SK-N-SH (cell line): ENCODE results near the gene FHIP1B. TPM values are rescaled to one million over a fixed set of nuclear protein-coding genes. Genes with fewer than 3 reads are reported as not detected.

Source experiments
- CTCF ChIA-PET: fragments of 300-600, 350-600 bp; formaldehyde crosslinking; extraction: SDS; loops from one replicate; lab custom pipeline; 2021; lab: Yijun Ruan, JAX
- POLR2A ChIA-PET: fragments of 350-600 bp; sonication (Branson Sonifier 250); formaldehyde crosslinking; extraction: SDS; loops from one replicate; lab custom pipeline; 2020; ENCODE audit warnings: antibody characterized with exemption, inconsistent platforms; lab: Yijun Ruan, JAX
- DNase-seq: peaks from one replicate; pipeline ENCODE4 v3.0.0; 2012
- H2AFZ ChIP-seq: fragments of 200-600 bp; sonication (generic); 2 replicates; pipeline ENCODE4 v1.8.1; 2016; ENCODE audit warnings: antibody characterized with exemption, mild to moderate bottlenecking, low read depth
- H3F3A ChIP-seq: fragments of 200-600 bp; sonication (generic); replicated peaks from 2 replicates; pipeline ENCODE3; 2016; ENCODE audit warnings: antibody characterized with exemption, mild to moderate bottlenecking; ENCODE audit not compliant: insufficient read depth
- H3K27ac ChIP-seq, 2 experiments: fragments of 200-500 bp in 1 of 2; fragments of 200-600 bp in 1 of 2; sonication (Bioruptor generic) in 1 of 2; sonication (generic), shearing (Covaris generic) in 1 of 2; 2 replicates each; pipeline versions ENCODE4 v1.5.1 to v1.6.1; 2014 to 2016; ENCODE audit warnings: low read depth in 2 of 2, inconsistent platforms in 1 of 2, low read length in 1 of 2, mild to moderate bottlenecking in 1 of 2, mixed read lengths in 1 of 2
- H3K27me3 ChIP-seq: fragments of 200-600 bp; sonication (generic), shearing (Covaris generic); 2 replicates; pipeline ENCODE4 v1.6.1; 2016; ENCODE audit warnings: mixed run types; ENCODE audit not compliant: insufficient read depth
- H3K36me3 ChIP-seq, 2 experiments: fragments of 200-500 bp in 1 of 2; fragments of 200-600 bp in 1 of 2; sonication (Bioruptor generic) in 1 of 2; sonication (generic) in 1 of 2; replicated peaks in 1 of 2; 2 replicates each; pipeline versions ENCODE3 to v1.5.1; 2014 to 2016; ENCODE audit warnings: low read length in 1 of 2, mild to moderate bottlenecking in 1 of 2; ENCODE audit not compliant: insufficient read depth in 2 of 2, control insufficient read depth in 1 of 2
- H3K4me1 ChIP-seq, 2 experiments: fragments of 200-500 bp in 1 of 2; fragments of 200-600 bp in 1 of 2; sonication (Bioruptor generic) in 1 of 2; sonication (generic), shearing (Covaris generic) in 1 of 2; 2 replicates each; pipeline versions ENCODE4 v1.5.1 to v1.6.1; 2014 to 2016; ENCODE audit warnings: low read depth in 1 of 2, low read length in 1 of 2, mixed run types in 1 of 2; ENCODE audit not compliant: insufficient read depth in 2 of 2, control insufficient read depth in 1 of 2
- H3K4me2 ChIP-seq: fragments of 200-600 bp; sonication (generic), shearing (Covaris generic); 2 replicates; pipeline ENCODE4 v1.6.1; 2017; ENCODE audit warnings: mixed run types
- H3K4me3 ChIP-seq, 2 experiments: fragments of 200-500 bp in 1 of 2; fragments of 200-600 bp in 1 of 2; sonication (Bioruptor generic) in 1 of 2; sonication (generic), shearing (Covaris generic) in 1 of 2; 2 replicates each; pipeline versions ENCODE4 v1.5.1 to v1.8.1; 2014 to 2016; ENCODE audit warnings: low read depth in 2 of 2, inconsistent platforms in 1 of 2, low read length in 1 of 2, mild to moderate bottlenecking in 1 of 2, mixed read lengths in 1 of 2, moderate library complexity in 1 of 2
- H3K79me2 ChIP-seq: fragments of 200-600 bp; sonication (generic); 2 replicates; pipeline ENCODE4 v1.8.1; 2017; ENCODE audit warnings: mild to moderate bottlenecking; ENCODE audit not compliant: insufficient read depth
- H3K9ac ChIP-seq: fragments of 200-600 bp; sonication (generic); 2 replicates; pipeline ENCODE4 v1.6.1; 2017; ENCODE audit warnings: mixed run types
- H3K9me2 ChIP-seq: fragments of 200-600 bp; sonication (generic); 2 replicates; pipeline ENCODE4 v1.6.1; 2017; ENCODE audit warnings: mixed run types
- H3K9me3 ChIP-seq: fragments of 200-600 bp; sonication (generic); 2 replicates; pipeline ENCODE4 v1.6.1; 2017; ENCODE audit warnings: mixed run types, mild to moderate bottlenecking, moderate library complexity
- H4K20me1 ChIP-seq: fragments of 200-600 bp; sonication (generic); 2 replicates; pipeline ENCODE4 v1.6.1; 2017; ENCODE audit warnings: mild to moderate bottlenecking, mixed run types; ENCODE audit not compliant: insufficient read depth
- ELF1 ChIP-seq: IDR thresholded peaks from 2 replicates; pipeline ENCODE4 v1.4.0; 2012
- EP300 ChIP-seq, 2 experiments: IDR thresholded peaks; 2 replicates each; pipeline versions ENCODE4 v1.4.0 to v1.6.1; 2012; ENCODE audit warnings: borderline replicate concordance in 1 of 2, low read depth in 1 of 2, low read length in 1 of 2
- EZH2phosphoT487 ChIP-seq: fragments of 200-600 bp; sonication (generic); IDR thresholded peaks from 2 replicates; pipeline ENCODE4 v1.6.1; 2017; ENCODE audit warnings: low read depth, mixed run types, mild to moderate bottlenecking, antibody characterized with exemption, moderate library complexity, borderline replicate concordance
- FOSL2 ChIP-seq: IDR thresholded peaks from 2 replicates; pipeline ENCODE4 v1.4.0; 2012; ENCODE audit warnings: low read depth, mild to moderate bottlenecking, moderate library complexity, borderline replicate concordance
- FOXJ3 ChIP-seq: sonication (generic); formaldehyde crosslinking; IDR thresholded peaks from 2 replicates; pipeline ENCODE4 v1.5.1; 2020; ENCODE audit warnings: mild to moderate bottlenecking, missing genetic modification reagents
- FOXM1 ChIP-seq: IDR thresholded peaks from 2 replicates; pipeline ENCODE4 v1.4.0; 2012; ENCODE audit warnings: low read depth, mild to moderate bottlenecking
- GABPA ChIP-seq: IDR thresholded peaks from 2 replicates; pipeline ENCODE4 v1.4.0; 2012; ENCODE audit warnings: low read depth, mild to moderate bottlenecking
- JUND ChIP-seq: IDR thresholded peaks from 2 replicates; pipeline ENCODE4 v1.4.0; 2012
- MAX ChIP-seq: IDR thresholded peaks from 2 replicates; pipeline ENCODE4 v1.4.0; 2012; ENCODE audit warnings: low read depth
- MXI1 ChIP-seq: IDR thresholded peaks from 2 replicates; pipeline ENCODE4 v1.6.1; 2012; ENCODE audit warnings: mild to moderate bottlenecking, low read depth, low read length, improper control_type of control experiment
- NRF1 ChIP-seq: IDR thresholded peaks from 2 replicates; pipeline ENCODE4 v1.6.1; 2012; ENCODE audit warnings: low read depth, mild to moderate bottlenecking, low read length
- POLR2AphosphoS5 ChIP-seq: IDR thresholded peaks from 2 replicates; pipeline ENCODE4 v1.6.1; 2012; ENCODE audit warnings: low read depth, low read length
- RAD21 ChIP-seq: IDR thresholded peaks from 2 replicates; pipeline ENCODE4 v1.6.1; 2012; ENCODE audit warnings: mild to moderate bottlenecking, low read length
- RCOR1 ChIP-seq: fragments of 150-350 bp; IDR thresholded peaks from 2 replicates; pipeline ENCODE4 v1.6.1; 2017; ENCODE audit warnings: antibody characterized with exemption, low read length
- REST ChIP-seq: IDR thresholded peaks from 2 replicates; pipeline ENCODE4 v1.6.1; 2012; ENCODE audit warnings: mild to moderate bottlenecking, low read depth, low read length, moderate library complexity
- RXRA ChIP-seq: IDR thresholded peaks from 2 replicates; pipeline ENCODE4 v1.4.0; 2012; ENCODE audit warnings: low read depth, mild to moderate bottlenecking, borderline replicate concordance
- SIN3A ChIP-seq: IDR thresholded peaks from 2 replicates; pipeline ENCODE4 v1.6.1; 2012; ENCODE audit warnings: low read depth, mild to moderate bottlenecking, low read length, moderate library complexity, borderline replicate concordance
- SMC3 ChIP-seq: IDR thresholded peaks from 2 replicates; pipeline ENCODE4 v1.6.1; 2012; ENCODE audit warnings: low read depth, low read length, improper control_type of control experiment
- TEAD4 ChIP-seq: IDR thresholded peaks from 2 replicates; pipeline ENCODE4 v1.4.0; 2012; ENCODE audit warnings: mild to moderate bottlenecking, borderline replicate concordance; ENCODE audit not compliant: insufficient read depth
- YY1 ChIP-seq: IDR thresholded peaks from 2 replicates; pipeline ENCODE4 v1.4.0; 2012; ENCODE audit warnings: low read depth, mild to moderate bottlenecking
- WGBS: methylation state at CpG from one replicate; pipeline ENCODE4 v1.1.6; 2017; ENCODE audit warnings: low lambda C conversion rate; 5-methylcytosine and 5-hydroxymethylcytosine counted together
- polyA plus RNA-seq, 3 experiments: library from polyadenylated mRNA; depleted of rRNA; stranded (reverse); fragments of >200 nt; gene quantifications; 2 replicates each; pipeline ENCODE4 v1.2.3, GENCODE V29; 2012
- TF ChIP-seq, protein P1 (sequence below): fragments of 150-350 bp; IDR thresholded peaks from 2 replicates; pipeline ENCODE4 v1.6.1; 2017; ENCODE audit warnings: antibody characterized with exemption, low read length, low read depth, borderline replicate concordance
- TF ChIP-seq, protein P2 (sequence below): fragments of 200-600 bp; sonication (generic); IDR thresholded peaks from 2 replicates; pipeline ENCODE4 v1.6.1; 2017; ENCODE audit warnings: antibody characterized with exemption, mild to moderate bottlenecking, moderate library complexity

The FHIP1B gene
- polyA plus RNA-seq, 1 of the 3 experiments (the other 2 are of a cell fraction): 26.3 TPM

DNA sequence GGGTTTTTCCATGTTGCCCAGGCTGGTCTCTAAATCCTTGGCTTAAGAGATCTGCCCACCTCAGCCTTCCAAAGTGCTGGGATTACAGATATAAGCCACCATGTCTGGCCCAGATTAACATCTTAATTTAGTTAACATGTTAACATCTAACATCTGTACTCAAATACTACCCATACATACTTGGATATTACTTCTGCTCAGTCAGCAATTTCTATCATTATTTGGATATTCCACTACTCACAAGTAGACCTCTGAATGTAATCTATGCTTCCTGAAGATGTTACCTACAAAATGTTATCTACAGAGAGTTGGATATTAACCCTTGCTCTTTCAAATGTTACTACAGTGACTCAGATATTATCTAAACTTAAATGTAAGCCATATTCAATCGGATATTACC, 29.2 kb upstream of the FHIP1B start:
- WGBS: 46% methylated on average over 1 of the region's 1 CpG

GRCh38 chr11:6260207-6260726, 25.8 kb upstream of the FHIP1B start:
- H2AFZ ChIP-seq: no peak overlapping the region
- H3K9me3 ChIP-seq: no peaks in the 10 kb centered on the region
- CTCF ChIA-PET: interaction anchor here (0.9 to 3.7 kb wide), 7 partner anchors 8 to 119 kb away, joined by 3 to 37 read pairs (median 6); no protein-coding TSS in a partner anchor
- no peak overlapping the region for H3K4me3 ChIP-seq
- WGBS: 21% methylated on average over 5 of the region's 5 CpGs
- H3K9ac ChIP-seq: no peak overlapping the region
- H3F3A ChIP-seq: no peaks in the 10 kb centered on the region
- POLR2A ChIA-PET: interaction anchor here (1.0 kb wide), 1 partner anchor 8 kb away, joined by 3 read pairs; no protein-coding TSS in a partner anchor
- H3K9me2 ChIP-seq: no peaks in the 10 kb centered on the region
- DNase-seq: no peak
- no peak overlapping the region for H3K4me2 ChIP-seq
- H3K79me2 ChIP-seq: no peaks in the 10 kb centered on the region
- no peak overlapping the region for H3K27ac ChIP-seq
- H3K4me1 ChIP-seq: peaks cover 0 to 10% of the 10 kb centered on the region in 2 experiments; a peak in 1 of 4 replicates
- H3K27me3 ChIP-seq: peaks cover 64% of the 10 kb centered on the region
- H3K36me3 ChIP-seq: no peaks in the 10 kb centered on the region
- no peaks in the 10 kb centered on the region for H4K20me1 ChIP-seq
- no peak for TF ChIP-seq POLR2AphosphoS5
- TF ChIP-seq REST: no peak
- TF ChIP-seq EP300 (IDR thresholded peaks at IDR 0.05; ENCODE audit: borderline replicate concordance in 1 of 2, low read depth in 1 of 2, low read length in 1 of 2): no peak
- TF ChIP-seq JUND: no peak
- no peak for TF ChIP-seq YY1
- no peak for TF ChIP-seq FOSL2
- no peak for TF ChIP-seq TEAD4
- TF ChIP-seq GABPA: no peak
- no peak for TF ChIP-seq MXI1
- no peak for TF ChIP-seq RCOR1

More for the DNA sequence above, 29.2 kb upstream of the FHIP1B start:
- TF ChIP-seq, protein P1, sequence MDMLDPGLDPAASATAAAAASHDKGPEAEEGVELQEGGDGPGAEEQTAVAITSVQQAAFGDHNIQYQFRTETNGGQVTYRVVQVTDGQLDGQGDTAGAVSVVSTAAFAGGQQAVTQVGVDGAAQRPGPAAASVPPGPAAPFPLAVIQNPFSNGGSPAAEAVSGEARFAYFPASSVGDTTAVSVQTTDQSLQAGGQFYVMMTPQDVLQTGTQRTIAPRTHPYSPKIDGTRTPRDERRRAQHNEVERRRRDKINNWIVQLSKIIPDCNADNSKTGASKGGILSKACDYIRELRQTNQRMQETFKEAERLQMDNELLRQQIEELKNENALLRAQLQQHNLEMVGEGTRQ: no peak
- TF ChIP-seq RAD21: no peak
- TF ChIP-seq SMC3: no peak
- no peak for TF ChIP-seq RXRA
- TF ChIP-seq SIN3A: no peak
- TF ChIP-seq FOXJ3 (CRISPR knock-in tag): no peak
- TF ChIP-seq TEAD4: no peak
- TF ChIP-seq NRF1: no peak
- no peak for TF ChIP-seq GABPA
- TF ChIP-seq, protein P2, sequence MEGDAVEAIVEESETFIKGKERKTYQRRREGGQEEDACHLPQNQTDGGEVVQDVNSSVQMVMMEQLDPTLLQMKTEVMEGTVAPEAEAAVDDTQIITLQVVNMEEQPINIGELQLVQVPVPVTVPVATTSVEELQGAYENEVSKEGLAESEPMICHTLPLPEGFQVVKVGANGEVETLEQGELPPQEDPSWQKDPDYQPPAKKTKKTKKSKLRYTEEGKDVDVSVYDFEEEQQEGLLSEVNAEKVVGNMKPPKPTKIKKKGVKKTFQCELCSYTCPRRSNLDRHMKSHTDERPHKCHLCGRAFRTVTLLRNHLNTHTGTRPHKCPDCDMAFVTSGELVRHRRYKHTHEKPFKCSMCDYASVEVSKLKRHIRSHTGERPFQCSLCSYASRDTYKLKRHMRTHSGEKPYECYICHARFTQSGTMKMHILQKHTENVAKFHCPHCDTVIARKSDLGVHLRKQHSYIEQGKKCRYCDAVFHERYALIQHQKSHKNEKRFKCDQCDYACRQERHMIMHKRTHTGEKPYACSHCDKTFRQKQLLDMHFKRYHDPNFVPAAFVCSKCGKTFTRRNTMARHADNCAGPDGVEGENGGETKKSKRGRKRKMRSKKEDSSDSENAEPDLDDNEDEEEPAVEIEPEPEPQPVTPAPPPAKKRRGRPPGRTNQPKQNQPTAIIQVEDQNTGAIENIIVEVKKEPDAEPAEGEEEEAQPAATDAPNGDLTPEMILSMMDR: no peak
- no peak for TF ChIP-seq EZH2phosphoT487
- TF ChIP-seq FOXM1: no peak
- no peak for TF ChIP-seq ELF1
- no peak for TF ChIP-seq MAX
- ChIA-PET POLR2A (no interaction called here), CTCF (no interaction called here)
- H3K27ac ChIP-seq: no peak overlapping the region
- no peak overlapping the region for H3K9ac ChIP-seq
- no peaks in the 10 kb centered on the region for H3K9me2 ChIP-seq
- H4K20me1 ChIP-seq: no peaks in the 10 kb centered on the region
- H2AFZ ChIP-seq: no peak overlapping the region
- peaks cover 53% of the 10 kb centered on the region for H3K27me3 ChIP-seq
- no peaks in the 10 kb centered on the region for H3F3A ChIP-seq
- peak; percentile 0 for DNase-seq
- no peaks in the 10 kb centered on the region for H3K9me3 ChIP-seq
- no peak overlapping the region for H3K4me3 ChIP-seq
- H3K4me2 ChIP-seq: no peak overlapping the region
- H3K79me2 ChIP-seq: no peaks in the 10 kb centered on the region
- no peaks in the 10 kb centered on the region for H3K36me3 ChIP-seq
- H3K4me1 ChIP-seq: peaks cover 0 to 9% of the 10 kb centered on the region in 2 experiments; a peak in 1 of 4 replicates
